Stimulated activated CD8-positive, alpha-beta memory T cell treated with anti-CD3 and anti-CD28 coated beads, Interleukin-4, amount 100 ng/mL, for 1 hour (primary cell): Measurements from ENCODE around the gene DNAH12.
"Not testable (repeated sequence)": the region's sequence is repeated elsewhere in the genome, so short reads cannot be mapped to it uniquely, and the experiment has no call there.

Experiments used
- DNase-seq, 2 donors: peaks; one replicate each; pipeline ENCODE4 v3.0.0-alpha.2; 2020; ENCODE audit warnings: low read depth in 2 of 2, low spot score in 1 of 2

Gene DNAH12

DNA sequence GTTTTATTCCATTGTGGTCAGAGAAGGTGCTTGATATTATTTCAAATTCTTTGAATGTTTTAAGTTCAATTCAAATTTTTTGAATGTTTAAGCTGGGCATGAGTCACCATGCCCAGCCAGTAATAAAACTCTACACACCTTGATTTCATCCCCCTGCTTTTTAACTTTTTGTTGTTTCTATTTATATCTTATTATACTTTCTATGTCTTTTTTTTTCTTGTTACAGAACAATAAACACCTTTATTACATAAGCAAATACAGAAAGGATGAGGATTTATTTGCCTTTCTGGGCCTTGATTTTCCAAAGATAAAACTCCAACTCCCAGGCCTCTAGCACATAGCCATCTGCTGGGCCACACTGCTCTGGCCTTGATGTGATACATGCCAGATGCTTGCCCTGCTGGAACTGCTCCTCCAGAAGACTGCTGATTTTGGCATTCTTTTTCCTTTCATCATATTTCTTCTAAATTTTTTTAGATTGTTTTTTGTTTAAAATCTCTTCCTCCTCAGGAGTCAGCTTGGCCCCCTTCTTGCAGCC, 14.0 kb downstream of the DNAH12 start:
- no peak for DNase-seq

DNA sequence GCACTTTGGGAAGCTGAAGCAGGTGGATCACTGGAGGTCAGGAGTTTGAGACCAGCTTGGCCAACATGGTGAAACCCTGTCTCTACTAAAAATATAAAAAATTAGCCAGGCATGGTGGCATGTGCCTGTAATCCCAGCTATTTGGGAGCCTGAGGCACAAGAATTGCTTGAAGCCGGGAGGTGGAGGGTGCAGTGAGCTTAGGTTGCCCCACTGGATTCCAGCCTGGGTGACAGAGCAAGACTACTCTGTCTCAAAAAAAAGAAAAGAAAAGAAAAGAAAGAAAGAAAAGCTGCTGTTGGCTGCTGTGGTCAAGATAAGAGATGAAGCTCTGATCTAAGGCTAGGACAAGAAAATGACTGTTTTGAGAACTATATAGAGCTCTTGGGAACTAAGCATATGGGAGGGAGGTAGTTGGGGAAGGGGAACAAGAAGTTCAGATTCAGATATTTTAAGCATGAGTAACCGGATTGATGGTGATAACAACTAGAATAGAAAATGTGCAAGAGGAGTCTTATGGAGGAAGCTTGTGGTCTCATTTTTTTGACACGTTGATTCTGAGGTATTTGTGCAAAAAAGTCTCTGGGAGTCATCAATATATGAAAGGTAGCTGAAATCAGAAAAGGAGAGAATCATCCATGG, 25.7 kb downstream of the DNAH12 start:
- no peak for DNase-seq

DNA sequence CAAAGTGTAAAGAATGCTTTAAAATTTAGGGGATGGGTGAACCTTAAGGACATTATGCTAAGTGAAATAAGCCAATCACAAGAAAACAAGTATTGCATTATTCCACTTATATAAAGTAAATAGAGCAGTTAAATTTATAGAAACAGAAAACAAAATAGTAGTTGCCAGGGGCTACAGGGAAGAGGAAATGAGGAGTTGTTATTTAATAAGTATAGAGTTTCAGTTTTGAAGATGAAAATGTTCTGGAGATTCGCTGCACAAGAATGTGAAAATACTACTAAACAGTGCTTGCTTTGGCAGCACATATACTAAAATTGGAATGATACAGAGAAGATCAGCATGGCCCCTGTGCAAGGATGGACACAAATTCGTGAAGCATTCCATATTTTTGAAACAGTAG, 32.0 kb downstream of the DNAH12 start:
- DNase-seq, result no peak

DNA sequence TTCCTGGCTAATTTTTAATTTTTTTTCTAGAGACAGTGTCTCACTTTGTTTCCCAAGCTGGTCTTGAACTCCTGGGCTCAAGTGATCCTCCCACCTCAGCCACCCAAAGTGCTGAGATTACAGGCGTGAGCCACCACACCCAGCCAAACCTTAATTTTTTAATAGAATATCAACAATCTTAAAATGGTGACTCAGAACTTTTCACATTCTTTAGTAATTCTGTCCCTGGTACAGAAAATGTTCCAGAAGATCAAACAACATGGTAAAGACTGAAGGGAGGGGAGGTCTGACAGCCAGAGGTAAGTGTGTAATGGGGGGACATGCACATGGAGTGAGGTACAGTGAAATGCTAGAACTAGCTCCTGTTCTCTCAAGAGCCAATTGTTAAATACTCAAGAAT, 38.2 kb downstream of the DNAH12 start:
- no peak for DNase-seq

DNA sequence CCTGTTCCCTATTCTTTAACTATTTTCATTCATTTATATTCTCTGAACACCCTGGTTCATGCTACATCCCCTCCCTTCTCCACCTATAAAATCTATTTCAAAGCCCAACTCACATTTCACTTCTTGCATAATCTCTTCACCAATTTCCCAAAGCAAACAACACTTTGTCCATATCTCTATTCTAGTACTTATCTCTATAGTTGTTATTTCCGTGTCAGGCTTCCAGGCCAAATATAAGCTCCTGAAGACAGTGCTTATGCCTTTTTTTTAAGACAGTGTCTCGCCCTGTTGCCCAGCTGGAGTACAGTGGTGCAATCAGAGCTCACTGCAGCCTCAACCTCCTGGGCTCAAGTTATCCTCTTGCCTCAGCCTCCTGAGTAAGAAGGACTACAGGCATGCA, 43.6 kb downstream of the DNAH12 start:
- DNase-seq, result no peak

DNA sequence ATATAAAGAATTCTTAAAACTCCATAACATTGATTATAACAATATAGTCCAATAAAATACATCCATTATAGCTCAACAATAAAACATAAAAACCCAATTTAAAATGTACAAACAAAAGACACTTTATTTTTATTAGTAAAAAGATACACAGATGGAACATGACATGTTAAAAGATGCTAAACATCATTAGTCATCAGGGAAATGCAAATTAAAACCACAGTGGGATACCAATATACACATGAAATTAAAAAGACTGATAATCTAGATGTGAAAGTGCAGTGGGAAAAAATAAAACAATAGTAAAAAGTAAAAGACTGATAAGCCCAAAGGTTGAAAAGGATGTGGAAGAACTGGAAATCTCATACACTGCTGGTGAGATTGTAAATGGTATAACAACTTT, 46.2 kb downstream of the DNAH12 start:
- no peak for DNase-seq

DNA sequence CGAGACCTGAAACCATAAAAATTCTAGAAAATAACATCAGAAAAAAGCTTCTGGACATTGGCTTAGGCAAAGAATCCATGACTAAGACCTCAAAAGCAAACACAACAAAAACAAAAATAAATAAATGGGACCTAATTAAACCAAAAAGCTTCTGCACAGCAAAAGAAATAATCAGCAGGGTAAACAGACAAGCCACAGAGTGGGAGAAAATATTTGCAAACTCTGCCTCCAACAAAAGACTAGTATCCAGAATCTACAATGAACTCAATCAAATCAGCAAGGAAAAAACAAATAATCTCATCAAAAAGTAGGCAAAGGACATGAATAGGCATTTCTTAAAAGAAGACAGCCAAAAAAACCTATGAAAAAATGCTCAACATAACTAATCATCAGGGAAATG, 59.6 kb downstream of the DNAH12 start:
- no peak for DNase-seq

DNA sequence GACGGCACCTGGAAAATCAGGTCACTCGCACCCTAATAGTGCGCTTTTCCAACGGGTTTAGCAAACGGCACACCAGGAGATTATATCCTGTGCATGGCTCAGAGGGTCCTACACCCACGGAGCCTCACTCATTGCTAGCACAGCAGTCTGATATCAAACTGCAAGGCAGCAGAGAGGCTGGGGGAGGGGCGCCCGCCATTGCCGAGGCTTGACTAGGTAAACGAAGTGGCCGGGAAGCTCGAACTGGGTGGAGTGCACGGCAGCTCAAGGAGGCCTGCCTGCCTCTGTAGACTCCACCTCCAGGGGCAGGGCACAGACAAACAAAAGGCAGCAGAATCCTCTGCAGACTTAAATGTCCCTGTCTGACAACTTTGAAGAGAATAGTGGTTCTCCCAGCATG, 67.0 kb downstream of the DNAH12 start:
- not testable (repeated sequence) for DNase-seq

DNA sequence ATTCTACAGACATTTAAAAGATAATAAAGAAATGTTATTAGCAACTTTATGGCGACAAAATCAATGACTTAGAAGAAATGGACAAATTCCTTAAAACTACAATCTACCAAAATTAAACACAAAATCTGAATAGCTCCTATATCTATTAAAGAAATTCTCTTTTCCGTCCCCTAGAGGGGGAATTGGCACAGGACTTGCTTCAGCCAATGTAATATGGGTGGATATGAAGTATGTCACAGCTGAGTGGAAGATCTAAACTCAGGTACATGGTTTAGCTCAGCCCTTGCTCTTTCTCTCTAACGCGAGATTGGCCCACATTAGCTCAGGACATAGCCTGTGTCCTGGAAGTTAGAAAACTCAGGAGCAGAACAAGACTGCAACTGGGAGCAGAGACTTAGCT, 79.3 kb downstream of the DNAH12 start:
- DNase-seq, result no peak

DNA sequence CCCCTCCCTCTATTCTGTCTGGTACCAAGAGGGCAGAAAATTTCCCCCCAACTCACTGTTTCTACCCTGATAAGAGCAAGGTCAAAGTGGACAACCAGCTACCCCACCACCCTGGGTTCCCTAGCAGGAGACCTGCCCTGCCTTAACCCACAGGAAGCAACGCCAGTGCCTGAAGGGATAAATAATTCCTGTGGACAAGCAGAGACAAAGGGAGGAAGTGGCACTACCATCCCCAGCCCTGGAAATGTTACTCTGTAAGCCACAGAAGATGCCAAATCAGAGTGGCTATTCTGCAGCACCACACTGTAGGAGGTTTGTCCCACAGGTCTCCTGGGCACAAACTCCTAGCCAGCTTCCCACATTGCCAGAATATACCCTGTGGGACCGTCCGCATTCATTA, 80.1 kb downstream of the DNAH12 start:
- no peak for DNase-seq

DNA sequence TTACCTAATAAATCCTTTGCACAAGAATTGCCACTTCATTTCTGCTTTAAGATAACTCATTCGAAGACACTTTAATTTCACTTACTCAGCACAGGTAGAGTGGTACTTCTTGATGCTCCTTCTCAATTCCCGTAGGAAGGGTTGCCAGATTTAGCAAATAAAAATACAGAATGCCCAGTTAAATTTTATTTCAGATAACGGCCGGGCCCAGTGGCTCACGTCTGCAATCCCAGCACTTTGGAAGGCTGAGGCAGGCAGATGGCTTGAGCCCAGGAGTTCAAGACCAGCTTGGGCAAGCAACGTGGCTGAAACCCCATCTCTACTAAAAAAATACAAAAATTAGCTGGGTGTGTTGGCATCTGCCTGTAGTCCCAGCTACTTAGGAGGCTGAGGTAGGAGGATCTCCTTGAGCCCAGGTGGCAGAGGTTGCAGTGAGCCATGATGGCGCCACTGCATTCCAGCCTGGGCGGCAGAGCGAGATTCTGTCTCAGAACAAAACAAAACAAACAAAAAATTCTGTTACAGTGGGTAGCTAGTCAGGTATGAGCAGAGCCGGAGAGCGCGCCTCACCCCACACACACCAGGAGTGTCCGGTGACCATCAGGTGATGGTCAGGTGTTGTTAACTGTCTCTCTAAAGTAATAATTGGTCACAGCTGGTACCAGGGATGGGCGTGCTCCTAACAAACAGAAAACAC, 92.8 kb downstream of the DNAH12 start:
- DNase-seq, result no peak

DNA sequence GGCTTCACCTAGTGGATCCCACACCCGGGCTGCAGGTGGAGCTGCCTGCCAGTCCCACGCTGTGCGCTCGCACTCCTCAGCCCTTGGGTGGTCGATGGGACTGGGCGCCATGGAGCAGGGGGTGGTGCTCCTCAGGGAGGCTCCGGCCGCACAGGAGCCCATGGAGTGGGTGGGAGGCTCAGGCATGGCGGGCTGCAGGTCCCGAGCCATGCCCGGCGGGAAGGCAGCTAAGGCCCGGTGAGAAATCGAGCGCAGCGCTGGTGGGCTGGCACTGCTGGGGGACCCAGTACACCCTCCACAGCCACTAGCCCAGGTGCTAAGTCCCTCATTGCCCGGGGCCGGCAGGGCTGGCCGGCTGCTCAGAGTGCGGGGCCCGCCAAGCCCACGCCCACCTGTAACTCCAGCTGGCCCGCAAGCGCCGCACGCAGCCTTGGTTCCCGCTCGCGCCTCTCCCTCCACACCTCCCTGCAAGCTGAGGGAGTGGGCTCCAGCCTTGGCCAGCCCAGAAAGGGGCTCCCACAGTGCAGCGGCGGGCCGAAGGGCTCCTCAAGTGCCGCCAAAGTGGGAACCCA, 94.8 kb downstream of the DNAH12 start:
- DNase-seq, result not testable (repeated sequence)

DNA sequence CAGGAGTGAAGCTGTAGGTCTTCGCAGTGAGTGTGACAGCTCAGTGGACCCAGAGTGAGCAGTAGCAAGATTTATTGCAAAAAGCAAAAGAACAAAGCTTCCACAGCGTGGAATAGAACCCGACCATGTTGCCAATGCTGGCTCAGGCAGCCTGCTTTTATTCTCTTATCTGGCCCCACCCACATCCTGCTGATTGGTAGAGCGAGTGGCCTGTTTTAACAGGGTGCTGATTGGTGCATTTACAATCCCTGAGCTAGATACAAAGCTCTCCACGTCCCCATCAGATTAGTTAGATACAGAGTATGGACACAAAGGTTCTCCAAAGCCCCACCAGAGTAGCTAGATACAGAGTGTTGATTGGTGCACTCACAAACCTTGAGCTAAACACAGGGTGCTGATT, 95.7 kb downstream of the DNAH12 start:
- not testable (repeated sequence) for DNase-seq

DNA sequence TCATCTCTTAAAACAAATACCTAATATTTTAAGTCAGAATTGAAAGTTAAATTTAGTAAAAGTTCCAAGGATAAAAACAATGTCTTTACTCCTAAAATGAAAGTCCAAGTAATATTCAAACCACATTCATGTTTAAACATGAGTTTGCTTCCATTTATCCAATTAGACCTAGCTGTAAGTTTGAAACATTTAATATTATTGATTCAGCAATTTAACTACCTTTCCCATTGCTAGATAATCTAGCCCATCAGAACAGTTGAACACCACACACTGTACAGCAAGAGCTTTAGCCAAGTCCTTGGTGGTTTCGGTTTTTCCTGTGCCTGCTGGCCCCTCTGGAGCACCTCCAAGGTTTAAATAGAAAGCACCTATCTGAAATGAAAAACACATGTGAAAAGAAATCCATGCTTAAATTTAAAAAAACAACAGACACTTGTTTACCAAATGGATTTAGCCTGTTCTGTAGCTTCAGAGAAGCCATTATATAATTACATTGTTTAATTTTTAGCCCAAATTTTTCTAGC, 97.8 kb downstream of the DNAH12 start:
- no peak for DNase-seq

DNA sequence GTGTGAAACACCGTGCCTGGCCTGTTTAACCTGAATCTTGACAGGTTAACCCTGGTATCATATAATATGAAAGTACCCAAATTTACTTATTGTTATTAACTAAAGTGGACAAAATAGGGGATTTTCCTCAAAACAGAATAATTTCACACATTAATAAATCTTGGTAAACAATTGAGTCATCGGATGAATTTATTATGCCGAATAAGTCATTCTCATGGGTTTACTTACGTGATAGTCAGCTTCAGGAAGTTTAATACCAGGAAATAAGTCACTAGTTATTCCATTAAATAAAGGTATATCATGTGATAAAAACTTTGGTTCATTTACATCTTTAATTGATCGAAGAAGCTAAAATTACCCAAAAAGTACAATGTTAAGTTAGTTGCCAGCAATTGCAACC, 99.7 kb downstream of the DNAH12 start:
- no peak for DNase-seq

DNA sequence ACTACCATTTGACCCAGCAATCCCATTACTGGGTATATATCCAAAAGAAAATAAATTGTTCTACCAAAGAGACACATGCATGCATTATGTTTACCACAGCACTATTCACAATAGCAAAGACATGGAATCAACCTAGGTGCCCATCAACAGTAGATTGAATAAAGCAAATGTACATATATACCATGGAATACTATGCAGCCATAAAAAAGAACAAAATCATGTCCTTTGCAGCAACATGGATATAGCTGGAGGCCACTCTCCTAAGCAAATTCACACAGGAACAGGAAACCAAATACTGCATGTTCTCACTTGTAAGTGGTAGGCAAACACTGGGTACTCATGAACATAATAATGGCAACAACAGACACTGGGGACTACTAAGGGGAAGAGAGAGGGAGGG, 104.0 kb downstream of the DNAH12 start:
- DNase-seq, result not testable (repeated sequence)

DNA sequence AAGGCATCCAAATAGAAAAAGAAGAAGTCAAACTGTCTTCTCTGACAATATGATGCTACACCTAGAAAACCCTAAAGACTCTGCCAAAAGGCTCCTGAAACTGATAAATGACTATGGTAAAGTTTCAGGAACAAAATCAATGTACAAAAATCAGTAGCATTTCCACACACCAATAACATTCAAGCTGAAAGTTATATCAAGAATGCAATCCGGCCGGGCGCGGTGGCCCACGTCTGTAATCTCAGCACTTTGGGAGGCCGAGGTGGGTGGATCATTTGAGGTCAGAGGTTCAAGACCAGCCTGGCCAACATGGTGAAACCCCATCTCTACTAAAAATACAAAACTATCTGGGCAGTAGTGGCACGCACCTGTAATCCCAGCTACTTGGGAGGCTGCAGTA, 105.7 kb downstream of the DNAH12 start:
- DNase-seq, result not testable (repeated sequence)

DNA sequence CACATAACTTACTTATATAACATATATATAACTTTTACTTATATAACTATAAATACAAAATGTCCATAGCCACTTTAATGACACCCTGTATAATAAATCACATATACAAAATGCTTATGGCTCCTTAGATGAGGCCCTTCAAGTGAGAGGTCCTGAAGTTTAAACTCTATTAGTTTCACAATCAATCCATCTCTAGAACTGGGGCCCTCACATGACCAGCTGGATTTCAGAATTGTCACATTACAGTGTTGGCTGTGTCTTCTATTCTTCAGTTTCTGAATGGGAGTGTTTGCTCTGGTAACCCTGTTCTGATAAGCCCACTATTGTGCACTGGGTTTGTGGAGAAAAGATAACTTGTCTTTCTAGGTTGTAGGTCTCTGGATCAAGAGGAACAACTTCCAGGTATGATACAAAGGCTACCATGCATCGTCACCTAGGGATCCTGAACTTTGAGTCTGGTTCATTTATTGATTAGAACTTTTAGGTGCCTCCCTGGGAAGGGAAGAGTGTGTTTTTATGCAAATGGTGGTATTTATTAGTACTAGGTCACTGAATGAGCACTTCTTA, 107.9 kb downstream of the DNAH12 start:
- no peak for DNase-seq

DNA sequence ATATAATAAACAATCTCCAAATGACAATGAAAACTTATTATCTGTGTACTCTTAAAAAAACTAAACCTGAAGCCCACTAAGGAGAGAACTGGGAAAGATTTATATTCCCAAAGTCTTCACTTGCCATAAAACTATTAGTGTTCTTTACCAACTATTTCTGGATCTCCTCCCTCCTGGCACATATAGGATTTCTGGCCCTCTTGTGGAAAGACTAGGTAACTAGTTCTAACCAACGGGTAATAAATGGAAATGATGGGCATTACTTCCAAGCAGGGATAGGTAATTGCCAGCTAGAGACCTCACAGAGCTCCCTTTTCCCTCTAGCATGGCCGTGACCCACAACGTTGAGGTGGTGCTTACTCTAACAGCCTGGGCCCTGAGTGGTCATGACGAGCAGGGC, 110.1 kb downstream of the DNAH12 start:
- no peak for DNase-seq

DNA sequence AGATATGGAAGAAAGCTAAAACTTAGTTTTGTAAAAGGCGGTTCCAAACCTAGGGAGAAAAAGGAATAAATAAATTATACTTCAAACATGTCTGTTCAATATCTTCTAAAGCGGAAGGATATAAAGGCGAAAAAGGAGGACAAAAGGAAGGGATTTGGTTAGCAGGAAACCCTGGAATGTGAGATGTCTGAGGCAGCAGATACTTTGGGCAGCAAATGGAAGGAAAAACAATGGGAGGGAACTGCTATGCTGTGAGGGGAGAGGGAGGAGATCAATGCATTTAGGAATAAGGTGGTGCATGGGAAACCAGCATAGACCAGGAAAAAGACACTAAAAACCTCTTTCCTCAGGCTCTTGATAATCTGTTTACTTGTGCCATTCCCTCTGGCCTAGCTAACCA, 120.8 kb downstream of the DNAH12 start:
- DNase-seq, result no peak

DNA sequence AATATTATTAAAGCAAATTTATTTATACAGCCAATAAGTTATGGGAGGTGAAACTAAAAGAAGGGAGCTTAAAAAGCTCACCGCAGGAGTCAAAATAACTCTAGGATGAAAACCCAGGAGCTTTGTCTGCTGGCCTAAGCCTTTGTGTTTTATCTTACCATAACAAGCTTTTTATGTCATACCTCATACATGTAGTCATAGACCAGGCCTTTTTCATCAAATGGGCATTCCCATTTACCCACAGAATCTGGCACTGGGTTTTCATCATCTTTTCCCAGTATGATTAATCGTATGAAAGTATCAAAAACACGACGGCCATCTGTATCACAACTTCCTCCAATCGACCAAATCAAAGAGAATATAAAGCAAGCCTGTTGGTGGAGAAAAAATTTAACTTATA, 122.8 kb downstream of the DNAH12 start:
- DNase-seq, result no peak

DNA sequence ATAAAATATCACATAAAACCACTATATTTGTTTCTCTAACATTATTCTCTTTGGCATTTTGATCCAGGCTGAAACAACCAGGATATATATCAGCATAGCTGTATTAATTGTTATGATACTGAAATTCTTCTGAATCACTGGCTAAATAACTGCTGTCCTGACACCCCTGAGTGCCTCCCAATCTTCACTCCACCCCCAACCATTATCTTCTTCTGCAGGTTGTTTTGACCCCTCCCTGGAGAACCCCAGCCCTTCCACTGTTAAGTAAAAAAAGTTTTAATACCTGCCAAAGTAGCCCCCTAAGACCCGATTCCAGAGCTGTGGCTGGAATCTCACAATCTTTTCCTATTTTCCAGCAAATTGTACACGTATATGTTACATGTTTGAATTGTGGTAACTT, 124.1 kb downstream of the DNAH12 start:
- DNase-seq, result no peak
